Activated T-helper 9 cell treated with anti-CD3 and anti-CD28 coated beads, Interleukin-2, amount 50 U/mL, for 16 hours (primary cell): ENCODE measurements around the gene STIM1.

Experiments used
- DNase-seq: peaks from one replicate; pipeline ENCODE4 v3.0.0-alpha.2; 2020; ENCODE audit warnings: low read depth

The STIM1 gene

DNA sequence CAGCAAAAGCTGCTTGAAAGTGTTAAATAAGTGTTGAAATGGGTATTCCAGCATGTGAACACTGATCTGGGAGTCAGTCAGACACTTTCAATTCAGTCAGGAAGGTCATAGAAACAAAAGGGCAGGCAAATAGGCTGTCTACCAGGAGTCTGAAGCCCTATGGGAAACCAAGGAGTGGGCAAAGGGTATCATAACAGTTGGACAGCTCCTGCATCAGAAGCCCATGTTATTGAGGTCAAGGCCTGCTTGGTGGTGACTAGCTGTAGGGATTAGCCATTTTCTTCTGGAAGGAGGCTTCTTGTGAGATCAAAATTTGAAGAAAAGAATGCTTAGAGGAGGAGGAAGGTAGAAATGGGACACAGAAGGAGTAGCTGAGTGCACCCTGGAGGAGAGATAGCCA, 97.3 kb downstream of the STIM1 start:
- DNase-seq: no peak

DNA sequence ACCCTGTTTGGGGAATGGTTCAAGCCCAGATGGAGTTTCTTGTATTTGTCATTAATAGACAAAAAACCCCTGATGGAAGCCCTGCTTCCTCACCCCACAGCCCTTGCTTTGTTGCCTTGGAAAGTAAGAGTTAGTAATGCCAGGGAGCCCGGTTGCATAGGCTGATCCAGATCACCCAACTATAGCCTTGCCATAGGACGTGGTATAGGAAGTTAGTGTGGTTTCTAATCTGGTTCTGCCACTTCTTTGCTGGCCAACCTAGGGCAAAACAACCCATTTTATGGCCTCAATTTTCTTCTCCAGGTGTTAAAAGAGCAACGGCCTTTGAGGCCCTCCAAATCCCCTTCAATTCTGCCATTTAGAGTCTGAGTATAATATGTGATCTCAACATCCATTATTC, 97.9 kb downstream of the STIM1 start:
- no peak for DNase-seq

DNA sequence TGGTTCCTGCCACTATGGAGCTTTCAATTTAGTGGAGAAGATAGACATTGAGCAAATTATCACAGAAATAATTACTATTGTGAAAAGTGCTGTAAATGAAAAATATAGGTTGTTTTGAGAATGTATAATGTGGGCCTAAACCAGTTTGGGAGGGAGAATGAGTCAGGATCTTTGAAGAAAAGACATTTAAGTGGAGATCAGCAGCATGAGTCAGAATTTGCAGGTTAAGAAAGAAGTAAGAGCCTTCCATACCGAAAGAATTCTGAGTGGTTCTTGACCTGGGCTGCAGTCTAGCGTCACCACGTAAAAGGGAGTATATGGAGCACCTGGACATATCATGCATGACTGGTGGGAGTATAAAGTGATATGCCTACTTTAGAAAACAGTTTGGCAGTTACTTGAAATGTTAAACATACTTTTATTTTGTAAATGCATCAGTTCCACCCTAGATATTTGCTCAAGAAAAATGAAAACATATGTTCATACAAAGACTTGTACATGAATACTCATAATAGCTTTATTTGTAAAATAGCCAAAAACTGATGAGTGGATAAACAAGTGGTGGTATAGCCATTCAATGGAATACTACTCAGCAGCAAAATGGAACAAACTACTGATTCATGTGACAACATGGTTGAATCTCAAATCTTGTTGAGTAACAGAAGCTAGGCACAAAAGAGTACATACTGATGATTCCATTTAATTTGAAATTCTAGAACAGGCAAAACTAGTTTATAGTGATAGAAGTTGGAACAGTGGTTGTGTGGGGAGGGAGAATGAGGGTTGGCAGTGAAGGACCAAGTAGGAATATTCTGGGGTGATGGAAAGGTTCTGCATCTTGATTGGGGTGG, 99.2 kb downstream of the STIM1 start:
- no peak for DNase-seq

DNA sequence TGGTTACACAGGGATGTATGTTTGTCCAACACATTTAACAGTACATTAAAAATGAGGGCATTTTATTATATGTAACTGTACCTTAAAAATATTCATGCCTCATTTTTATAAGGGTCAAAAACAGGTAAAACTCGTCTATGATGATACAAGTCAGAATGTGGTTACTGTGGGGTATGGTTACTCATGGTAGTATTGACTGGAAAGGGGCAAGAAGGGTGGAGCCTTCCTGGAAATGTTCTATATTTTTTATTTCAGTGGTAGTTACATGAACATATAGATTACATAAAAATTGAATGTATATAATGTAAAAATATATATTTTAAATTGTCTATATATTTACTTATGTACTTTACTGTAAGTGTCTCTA, 99.8 kb downstream of the STIM1 start:
- DNase-seq: no peak

DNA sequence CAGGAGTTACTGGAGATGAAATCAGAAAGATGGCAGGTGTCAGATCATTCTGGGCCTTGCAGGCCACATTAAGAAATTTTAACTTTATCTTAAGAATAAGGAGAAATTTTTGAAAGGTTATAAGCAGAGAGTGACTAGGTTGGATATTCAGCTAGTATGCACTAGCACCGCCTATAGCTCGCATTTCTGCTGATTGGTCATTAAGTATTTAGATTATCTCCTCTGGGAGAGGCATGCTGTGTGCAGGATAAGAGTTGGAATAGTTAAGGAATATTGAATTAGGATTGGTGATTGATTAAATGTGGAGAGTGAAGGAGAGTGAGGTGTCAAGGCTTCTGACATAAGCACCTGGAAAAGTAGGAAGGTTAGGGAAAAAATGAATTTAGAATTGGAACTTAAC, 100.6 kb downstream of the STIM1 start:
- no peak for DNase-seq

DNA sequence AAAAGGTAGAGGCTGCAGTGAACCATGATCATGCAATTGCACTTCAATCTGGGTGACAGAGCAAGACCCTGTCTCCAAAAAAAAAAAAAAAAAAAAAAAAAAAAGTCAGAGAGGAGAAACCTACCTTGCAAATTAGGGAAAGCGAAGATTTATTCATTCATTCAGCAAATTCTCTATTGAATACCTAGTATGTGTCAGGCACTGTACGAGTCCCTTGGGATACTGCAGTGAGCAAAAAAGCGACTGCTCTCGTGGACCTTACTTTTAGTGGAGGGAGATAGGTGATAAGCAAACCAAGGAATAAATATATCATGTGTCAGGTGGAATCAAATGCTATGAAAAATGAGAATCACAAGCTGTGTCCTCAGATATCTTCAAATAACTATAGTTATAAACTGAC, 101.3 kb downstream of the STIM1 start:
- DNase-seq: no peak

DNA sequence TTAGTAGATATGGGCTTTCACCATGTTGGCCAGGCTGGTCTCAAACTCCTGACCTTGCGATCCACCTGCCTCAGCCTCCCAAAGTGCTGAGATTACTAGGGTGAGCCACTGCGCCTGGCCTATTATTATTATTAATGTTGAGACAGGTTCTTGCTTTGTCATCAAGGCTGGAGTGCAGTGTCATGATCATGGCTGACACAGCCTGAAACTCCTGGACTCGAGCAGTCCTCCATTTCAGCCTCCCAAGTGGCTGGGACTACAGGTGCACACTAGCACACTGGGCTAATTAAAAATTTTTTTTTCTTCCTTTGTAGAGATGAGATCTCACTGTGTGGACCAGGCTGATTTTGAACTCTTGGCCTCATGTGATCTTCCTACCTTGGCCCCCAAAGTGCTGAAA, 102.0 kb downstream of the STIM1 start:
- no peak for DNase-seq

DNA sequence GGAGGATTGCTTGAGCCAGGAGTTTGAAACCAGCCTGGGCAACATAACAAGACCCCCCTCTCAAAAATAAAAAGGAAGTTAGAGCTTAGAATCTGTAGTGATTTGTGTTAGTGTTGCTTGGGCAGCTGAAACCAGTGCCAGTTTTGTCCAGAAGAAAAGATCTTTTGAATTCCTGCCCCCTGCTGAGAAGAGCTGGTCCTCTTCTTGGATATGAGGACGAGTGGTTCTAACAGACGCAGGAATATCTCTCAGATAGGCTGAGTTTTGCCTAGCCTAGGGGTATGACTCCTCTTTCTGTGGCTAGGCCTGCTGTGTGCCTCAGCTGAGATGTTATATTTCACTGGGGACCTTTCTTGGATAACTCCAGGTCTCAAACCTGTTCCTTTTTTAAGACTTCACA, 102.8 kb downstream of the STIM1 start:
- DNase-seq: no peak

DNA sequence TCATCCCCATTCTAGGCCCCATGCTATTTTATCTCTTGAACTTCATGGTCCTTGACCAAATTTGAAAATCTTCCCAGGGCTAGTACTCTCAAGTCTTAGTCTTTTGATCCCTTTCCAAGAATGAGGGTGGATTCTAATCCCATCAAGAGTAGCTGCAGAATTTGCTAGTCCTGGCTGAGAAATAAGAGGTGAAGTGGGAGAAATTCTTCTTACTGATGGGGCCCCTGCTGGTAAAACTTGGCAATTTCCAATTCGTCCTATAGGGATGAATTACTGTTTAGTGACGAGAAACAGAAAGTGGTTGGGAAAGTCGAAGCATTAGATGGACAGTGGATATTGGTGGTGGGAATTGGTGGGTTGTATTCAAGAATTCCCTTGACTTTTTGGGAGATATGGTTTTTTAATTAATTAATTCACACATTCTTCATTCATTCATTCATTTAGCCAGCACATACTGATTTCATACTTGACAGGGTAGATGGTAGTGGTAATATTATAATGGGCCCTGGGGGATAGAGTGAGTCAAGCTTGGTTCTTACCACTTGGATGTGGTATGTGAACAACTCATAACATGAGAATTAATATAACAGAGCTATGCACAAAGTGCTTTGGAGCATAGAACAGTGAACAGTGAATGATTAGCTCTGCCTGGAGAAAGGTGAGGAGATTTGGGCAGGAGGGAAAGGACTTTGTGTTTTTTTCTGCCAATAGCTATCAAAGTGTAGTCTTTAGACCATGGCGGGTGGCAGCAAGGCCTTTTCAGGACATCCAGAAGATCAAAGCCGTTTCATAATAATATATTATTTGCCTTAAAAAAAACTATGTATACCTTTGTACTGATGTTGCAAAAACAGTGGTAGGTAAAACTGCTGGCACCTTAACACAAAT, 103.8 kb downstream of the STIM1 start:
- no peak for DNase-seq

DNA sequence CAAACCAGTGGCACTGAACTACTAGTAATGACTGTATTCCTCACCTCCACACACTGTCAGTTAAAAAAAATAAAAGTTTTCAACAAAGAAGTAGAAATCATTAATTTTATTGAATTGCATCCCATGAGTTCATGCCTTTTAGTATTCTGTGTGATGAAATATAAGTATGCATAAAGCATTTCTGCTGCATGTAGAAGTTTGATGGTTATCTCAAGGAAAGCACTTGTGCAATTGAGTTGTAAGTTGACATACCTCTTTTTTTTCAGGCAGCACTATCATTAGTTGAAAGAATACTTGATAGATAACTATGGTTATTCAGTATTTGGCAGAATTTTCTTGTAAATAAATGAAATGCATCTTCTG, 104.4 kb downstream of the STIM1 start:
- no peak for DNase-seq

DNA sequence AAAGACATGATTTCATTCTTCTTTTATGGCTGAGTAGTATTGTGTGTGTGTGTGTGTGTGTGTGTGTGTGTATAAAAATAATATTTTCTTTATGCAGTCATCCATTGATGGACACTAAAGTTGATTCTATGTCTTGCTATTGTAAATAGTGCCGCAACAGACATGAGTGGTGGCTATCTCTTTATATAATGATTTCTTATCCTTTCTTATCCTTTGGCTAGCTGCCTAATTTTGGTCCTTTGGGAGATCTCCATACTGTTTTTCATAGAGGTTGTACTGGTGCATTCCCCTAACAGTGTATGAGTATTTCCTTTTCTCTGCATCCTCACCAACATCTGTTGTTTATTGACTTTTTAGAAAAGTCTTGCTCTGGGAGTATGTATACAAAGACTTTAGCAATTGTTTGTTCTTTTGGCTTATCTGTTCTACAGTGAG, 107.0 kb downstream of the STIM1 start:
- DNase-seq: no peak

DNA sequence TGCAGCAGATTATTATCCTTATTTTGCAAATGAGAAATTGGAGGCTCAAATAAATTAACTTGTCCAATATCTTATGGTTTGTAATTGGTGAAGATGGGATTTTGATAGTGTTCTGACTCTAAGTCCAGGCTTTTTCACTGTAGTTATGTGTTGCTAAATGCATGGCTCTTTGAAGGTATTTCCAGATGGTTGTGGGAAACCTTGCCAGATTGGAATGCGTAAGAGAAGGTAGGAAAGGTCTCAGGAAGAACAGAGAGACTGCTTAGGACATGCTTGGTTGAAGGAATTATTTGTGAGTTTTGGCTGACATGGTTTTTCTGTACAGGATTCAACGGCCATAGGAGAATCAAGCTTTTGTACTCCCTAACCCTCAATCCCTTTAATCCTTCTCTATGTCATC, 108.6 kb downstream of the STIM1 start:
- no peak for DNase-seq

DNA sequence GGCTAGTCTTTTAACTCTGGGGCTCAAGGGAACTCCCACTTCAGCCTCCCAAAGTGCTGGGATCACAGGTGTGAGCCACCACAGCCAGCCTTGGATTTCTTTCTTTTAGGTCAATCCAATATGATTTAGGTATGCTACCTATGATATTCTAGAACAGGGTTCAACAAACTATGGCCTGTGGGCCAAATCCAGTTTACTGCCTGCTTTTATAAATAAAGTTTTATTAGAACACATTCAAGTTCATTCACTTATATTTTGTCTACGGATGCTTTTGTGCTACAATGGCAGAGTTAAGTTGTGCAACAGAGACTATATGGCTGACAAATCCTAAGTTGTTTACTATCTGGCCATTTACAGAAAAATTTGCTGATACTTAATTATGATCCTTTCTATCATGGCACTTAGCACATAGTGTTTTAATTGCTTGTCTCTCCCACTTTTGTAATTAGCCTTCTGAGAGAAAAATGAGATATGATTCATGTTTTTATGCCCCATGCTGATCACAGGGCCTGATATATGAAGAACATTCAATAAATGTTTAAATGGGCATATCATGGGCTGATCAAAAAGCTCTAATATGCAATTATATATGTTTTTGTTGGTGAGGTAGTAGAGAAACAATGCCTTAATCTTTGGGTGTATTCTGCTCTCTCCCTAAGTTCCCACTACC, 109.6 kb downstream of the STIM1 start:
- DNase-seq: no peak

DNA sequence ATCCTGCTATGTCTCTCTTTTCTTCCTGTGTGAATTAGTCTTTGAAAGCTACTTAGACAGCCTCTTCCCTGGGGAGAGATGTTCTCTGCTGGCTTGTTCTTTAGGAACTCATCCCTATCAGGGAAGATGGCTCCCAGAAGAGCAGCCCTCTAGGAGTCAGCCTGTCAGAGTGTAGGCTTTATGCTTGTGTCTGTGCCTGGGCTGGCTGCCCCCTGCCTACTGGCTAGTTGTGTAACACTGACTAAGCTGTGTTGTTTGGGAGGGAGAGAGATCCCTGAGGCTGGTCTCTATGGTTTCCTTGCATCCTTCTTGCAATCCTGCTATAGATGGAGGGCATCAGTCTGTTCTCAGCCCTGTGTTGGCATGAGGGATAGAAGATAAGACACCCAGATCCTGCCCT, 112.2 kb downstream of the STIM1 start:
- DNase-seq: no peak

DNA sequence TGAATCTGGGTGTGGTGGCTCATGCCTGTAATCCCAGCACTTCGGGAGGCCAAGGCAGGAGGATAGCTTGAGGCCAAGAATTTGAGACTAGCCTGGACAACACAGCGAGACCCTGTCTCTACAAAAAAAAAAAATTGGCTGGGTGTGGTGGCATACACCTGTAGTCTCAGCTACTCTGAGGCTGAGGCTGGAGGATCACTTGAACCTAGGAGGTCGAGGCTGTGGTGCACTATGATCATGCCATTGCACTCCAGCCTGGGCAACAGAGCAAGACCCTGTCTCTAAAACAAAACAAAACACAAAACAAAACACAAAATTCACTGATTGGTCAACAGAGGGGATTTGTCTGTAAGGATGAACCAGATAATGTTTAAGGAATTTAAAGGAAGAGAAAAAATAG, 113.7 kb downstream of the STIM1 start:
- no peak for DNase-seq

DNA sequence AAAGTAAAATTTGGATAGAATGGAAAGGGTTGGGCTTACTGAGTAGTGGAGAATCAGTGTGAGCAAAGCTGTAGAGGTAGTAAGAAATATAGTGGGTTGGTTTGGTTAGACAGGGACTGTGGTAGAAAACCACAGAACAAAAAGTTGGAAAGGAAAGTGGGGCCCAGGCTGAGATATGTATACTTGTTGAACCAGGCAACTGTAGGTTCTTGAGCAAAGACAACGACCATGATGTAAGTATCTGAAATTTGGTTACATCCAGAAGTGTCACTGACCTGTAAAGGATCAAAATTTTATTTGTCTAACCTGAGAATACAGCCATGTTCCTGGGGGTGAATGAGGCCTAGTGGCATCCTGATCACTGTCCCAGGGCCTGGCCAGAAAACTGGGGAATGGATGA, 114.1 kb downstream of the STIM1 start:
- DNase-seq: no peak

DNA sequence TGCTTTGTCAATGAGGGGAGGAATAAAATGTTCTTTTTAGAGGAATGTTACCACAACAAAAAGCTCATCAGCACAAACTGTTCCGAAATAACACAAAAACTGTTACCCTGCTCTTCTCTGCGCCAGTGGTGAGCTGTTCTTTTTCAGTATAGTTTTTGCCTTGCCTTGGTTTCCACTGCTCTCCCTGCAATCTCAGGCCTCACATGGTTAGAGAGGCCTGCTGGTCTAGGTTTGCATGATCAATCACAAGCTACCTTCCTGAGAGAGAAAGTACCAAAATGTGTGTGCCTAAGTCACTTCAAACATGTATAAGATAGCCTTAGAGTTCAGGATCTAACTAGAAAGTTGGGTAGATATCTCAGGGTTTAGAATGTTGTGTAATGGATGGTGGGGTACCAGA, 114.6 kb downstream of the STIM1 start:
- DNase-seq: no peak

DNA sequence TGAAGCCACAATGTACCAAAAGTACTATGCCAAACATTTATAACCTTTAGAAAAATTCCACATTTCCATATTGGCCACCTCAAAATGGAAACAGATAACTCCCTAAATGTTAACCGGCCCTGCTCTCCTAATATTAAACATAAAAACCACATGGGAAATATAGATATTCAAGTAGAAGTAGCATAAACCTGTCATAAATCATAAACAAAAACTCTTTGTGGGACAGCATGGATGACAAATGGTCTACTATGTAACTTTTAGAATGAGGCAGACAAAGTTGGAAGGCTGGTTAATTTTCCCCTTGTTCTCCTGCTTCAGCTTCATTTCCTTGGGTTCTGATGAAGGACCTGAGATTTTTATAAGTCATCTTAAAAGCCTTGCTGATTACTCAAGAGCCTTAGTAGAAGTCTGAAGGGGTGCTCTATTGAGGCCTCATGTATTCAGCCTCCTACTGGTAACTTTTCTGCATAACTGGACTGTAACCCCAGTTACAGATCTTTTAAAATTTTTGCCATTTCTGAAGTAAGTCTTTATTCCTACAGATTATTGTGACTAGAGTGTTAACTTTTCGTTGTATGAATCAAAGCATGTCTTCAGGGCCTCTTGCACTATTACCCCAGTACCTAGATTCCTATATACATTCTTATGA, 116.4 kb downstream of the STIM1 start:
- DNase-seq: no peak

DNA sequence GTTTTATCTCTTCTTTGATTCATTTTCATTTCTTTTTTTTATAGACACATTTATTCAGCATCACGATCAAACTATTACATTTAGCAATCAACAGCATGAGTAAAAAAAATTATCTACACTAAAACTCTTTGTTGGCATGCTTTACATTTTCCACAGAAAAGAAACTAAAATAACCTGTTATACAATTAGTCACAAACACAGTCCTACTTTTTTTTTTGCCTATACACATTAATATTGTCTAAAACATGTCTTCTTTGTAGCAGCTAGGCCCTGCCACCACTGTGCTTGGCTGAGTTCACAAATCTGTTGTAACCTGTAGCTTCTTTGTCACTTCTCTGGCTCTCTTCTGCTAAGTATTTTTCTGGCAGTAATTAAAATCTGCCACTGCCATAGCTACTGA, 117.0 kb downstream of the STIM1 start:
- DNase-seq: no peak

DNA sequence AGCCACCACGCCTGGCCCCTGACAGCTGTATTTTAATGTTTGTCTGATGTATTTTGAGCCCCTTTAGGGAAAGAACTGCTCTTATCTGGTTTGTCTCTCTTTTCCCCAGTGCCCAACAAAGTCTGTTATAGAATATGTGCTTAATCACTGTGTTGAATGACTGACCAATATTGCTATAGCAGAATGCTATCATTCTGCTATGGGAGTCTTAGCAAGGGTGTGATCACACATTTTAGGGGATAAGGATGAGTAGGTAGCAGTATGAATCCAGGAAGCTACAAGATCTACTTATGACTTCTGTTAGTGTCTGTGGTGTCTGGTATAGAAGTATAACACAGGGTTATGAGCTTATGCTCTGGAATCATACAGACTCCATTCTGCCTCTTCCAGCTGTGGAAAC, 121.6 kb downstream of the STIM1 start:
- no peak for DNase-seq

DNA sequence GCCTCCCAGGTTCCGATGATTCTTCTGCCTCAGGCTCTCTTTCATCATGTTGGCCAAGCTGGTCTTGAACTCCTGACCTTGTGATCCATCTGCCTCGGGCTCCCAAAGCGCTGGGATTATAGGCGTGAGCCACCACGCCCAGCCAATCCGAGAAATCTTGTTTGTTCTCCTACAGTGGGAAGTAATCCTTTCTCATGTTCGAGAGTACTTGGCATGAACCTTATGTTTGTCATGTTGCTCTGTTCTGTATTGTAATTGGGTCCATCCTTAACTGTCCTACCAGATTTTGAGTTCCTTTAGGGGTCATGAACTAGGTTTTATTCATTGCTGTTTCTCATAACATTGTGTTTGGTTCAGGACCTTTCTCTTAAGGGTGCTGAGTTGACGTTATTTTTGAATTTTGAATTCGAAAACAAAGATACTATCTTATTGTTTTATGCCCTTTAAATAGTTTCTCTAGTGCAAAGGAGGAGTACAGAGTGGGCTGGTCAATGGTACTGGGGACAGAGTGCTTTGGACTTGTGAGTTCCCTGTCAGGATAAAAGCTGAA, 125.7 kb downstream of the STIM1 start:
- no peak for DNase-seq

DNA sequence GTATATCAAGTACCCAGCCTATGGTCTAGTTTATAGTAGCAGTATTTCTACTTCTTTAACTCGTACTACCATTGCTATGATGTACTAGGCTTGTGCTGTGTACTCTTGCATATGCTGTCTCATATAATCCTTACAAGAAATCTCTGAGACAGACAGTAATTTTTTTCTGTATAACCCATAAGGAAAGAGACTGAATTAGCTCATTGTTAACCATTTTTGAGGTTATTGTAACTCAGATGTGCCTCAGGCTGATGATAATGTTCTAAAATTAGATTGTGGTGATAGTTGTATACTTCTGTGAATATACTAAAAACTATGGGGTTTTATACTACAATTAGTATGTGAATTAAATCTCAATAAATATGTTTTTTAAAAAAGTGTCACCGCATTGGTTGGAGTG, 127.0 kb downstream of the STIM1 start:
- no peak for DNase-seq
